Measurements from ENCODE around the gene CLC.
"Not testable (repeated sequence)": the region's sequence is repeated elsewhere in the genome, so short reads cannot be mapped to it uniquely, and the experiment has no call there.

CLC gene

GRCh38 chr19:39737891-39738290, at the start of gene CLC:
Gene CLC (minus strand): TSS chr19:39738029. CDS start chr19:39737952, 77 bp downstream.
- DNase-seq, result no peak

GRCh38 chr19:39780894-39781293, 43.1 kb upstream of the CLC start:
- no peak for DNase-seq

GRCh38 chr19:39778763-39779162, 40.9 kb upstream of the CLC start, which contains the start of gene LEUTX:
Gene LEUTX (plus strand): TSS chr19:39778854. CDS start chr19:39778921, 67 bp downstream.
- DNase-seq, result no peak

GRCh38 chr19:39768786-39769185, 31.0 kb upstream of the CLC start:
- DNase-seq, result no peak

- no peak for DNase-seq
Measured at GRCh38 chr19:39768334-39768733, 30.5 kb upstream of the CLC start.

GRCh38 chr19:39765091-39766076, 27.6 kb upstream of the CLC start:
- DNase-seq, result peak; percentile 77

- DNase-seq, result not testable (repeated sequence)
Measured at GRCh38 chr19:39761851-39762250, 24.0 kb upstream of the CLC start.

GRCh38 chr19:39759457-39760184, 21.8 kb upstream of the CLC start:
- DNase-seq, result no peak

- no peak for DNase-seq
Measured at GRCh38 chr19:39754971-39755370, 17.1 kb upstream of the CLC start.

- no peak for DNase-seq
Measured at GRCh38 chr19:39754544-39754943, 16.7 kb upstream of the CLC start.

GRCh38 chr19:39752795-39753194, 15.0 kb upstream of the CLC start:
- no peak for DNase-seq

- DNase-seq, result no peak
Measured at GRCh38 chr19:39752390-39752789, 14.6 kb upstream of the CLC start.

GRCh38 chr19:39749981-39750380, 12.2 kb upstream of the CLC start:
- no peak for DNase-seq

GRCh38 chr19:39746836-39747529, 9.2 kb upstream of the CLC start:
- no peak for DNase-seq

GRCh38 chr19:39745643-39746042, 7.8 kb upstream of the CLC start:
- no peak for DNase-seq

- DNase-seq, result peak; percentile 67
Measured at GRCh38 chr19:39740395-39740794, 2.6 kb upstream of the CLC start.

GRCh38 chr19:39738814-39739213, 985 bp upstream of the CLC start:
- no peak for DNase-seq

- DNase-seq, result no peak
Measured at GRCh38 chr19:39737351-39737750, 478 bp downstream of the CLC start.

- DNase-seq, result no peak
Measured at GRCh38 chr19:39736088-39736487, 1.7 kb downstream of the CLC start.

- DNase-seq, result no peak
Measured at GRCh38 chr19:39735688-39736087, 2.1 kb downstream of the CLC start.

- DNase-seq, result no peak
Measured at GRCh38 chr19:39733841-39734240, 4.0 kb downstream of the CLC start.

GRCh38 chr19:39731685-39732084, 6.1 kb downstream of the CLC start:
- DNase-seq, result no peak

GRCh38 chr19:39729594-39729993, 8.2 kb downstream of the CLC start:
- no peak for DNase-seq
